HUES6 (cell line): ENCODE results near the gene OR1I1.

Experiments
- H3K27ac ChIP-seq: 2 replicates; pipeline ENCODE4 v1.7.0; 2013; ENCODE audit warnings: low read depth, mild to moderate bottlenecking, low read length, inconsistent platforms
- H3K27me3 ChIP-seq: 2 replicates; pipeline ENCODE4 v1.6.1; 2013; ENCODE audit warnings: low read length; ENCODE audit not compliant: control insufficient read depth, insufficient read depth
- H3K36me3 ChIP-seq: 2 replicates; pipeline ENCODE4 v1.6.1; 2013; ENCODE audit warnings: low read length; ENCODE audit not compliant: control insufficient read depth, insufficient read depth
- H3K4me1 ChIP-seq: 2 replicates; pipeline ENCODE4 v1.6.1; 2013; ENCODE audit warnings: low read length; ENCODE audit not compliant: control insufficient read depth, insufficient read depth
- H3K4me3 ChIP-seq: 2 replicates; pipeline ENCODE4 v1.5.1; 2013; ENCODE audit warnings: low read depth, low read length
- H3K9ac ChIP-seq: one replicate; pipeline ENCODE4 v1.6.1; 2013; ENCODE audit warnings: mild to moderate bottlenecking, low read length
- H3K9me3 ChIP-seq: 2 replicates; pipeline ENCODE4 v1.6.1; 2013; ENCODE audit warnings: low read depth, low read length; ENCODE audit not compliant: control insufficient read depth, insufficient read depth

Gene OR1I1

DNA sequence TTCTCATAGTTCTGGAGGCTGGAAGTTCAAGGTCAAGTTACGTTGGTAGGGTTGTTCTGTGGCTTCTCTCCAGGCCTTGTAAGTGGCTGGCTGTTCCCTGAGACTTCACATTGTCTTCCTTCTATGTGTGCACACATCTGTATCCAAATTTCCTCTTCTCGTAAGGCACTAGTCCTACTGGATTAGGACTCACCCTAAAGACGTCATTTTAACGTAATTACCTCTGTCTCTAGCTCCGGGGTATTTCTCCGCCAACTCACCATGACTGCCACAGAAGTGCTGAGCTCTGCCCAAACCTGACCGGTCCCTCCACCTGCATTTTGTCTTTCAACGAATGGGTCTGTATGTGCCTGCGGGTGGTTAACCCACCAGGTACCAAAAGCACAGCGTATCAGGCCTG lies 16.4 kb downstream of the OR1I1 start:
- H3K4me1 ChIP-seq: no peaks in the 10 kb centered on the region
- H3K27ac ChIP-seq: no peak overlapping the region
- no peak overlapping the region for H3K9ac ChIP-seq
- no peaks in the 10 kb centered on the region for H3K36me3 ChIP-seq
- no peak overlapping the region for H3K4me3 ChIP-seq
- no peaks in the 10 kb centered on the region for H3K27me3 ChIP-seq
- peaks cover 2% of the 10 kb centered on the region; the same call in 1 of the 2 replicates for H3K9me3 ChIP-seq

DNA sequence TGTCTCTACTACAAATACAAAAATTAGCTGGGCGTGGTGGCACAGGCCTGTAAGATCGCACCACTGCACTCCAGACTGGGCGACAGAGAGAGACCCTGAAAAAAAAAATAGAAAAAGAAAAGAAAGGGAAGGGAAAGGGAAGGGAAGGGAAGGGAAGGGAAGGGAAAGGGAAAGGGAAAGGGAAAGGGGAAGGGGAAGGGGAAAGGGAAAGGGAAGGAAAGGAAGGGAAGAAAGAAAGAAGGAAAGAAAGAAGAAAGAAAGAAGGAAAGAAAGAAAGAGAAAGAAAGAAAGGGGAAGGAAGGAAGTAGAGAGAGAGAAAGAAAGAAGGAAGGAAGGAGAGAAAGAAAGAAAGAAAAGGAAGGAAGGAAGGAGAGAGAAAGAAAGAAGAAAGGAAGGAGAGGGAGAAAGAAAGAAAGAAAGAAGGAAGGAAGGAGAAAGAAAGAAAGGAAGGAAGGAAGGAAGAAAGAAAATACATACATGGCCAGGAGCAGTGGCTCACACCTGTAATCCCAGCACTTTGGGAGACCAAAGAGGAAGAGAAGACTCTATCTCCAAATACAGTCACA lies 17.1 kb downstream of the OR1I1 start:
- Histone ChIP-seq H3K4me3 (no peak overlapping the region), H3K36me3 (no peaks in the 10 kb centered on the region), H3K27me3 (no peaks in the 10 kb centered on the region), H3K27ac (no peak overlapping the region), H3K4me1 (no peaks in the 10 kb centered on the region), H3K9ac (no peak overlapping the region), H3K9me3 (peaks cover 7% of the 10 kb centered on the region; the same call in 1 of the 2 replicates)

DNA sequence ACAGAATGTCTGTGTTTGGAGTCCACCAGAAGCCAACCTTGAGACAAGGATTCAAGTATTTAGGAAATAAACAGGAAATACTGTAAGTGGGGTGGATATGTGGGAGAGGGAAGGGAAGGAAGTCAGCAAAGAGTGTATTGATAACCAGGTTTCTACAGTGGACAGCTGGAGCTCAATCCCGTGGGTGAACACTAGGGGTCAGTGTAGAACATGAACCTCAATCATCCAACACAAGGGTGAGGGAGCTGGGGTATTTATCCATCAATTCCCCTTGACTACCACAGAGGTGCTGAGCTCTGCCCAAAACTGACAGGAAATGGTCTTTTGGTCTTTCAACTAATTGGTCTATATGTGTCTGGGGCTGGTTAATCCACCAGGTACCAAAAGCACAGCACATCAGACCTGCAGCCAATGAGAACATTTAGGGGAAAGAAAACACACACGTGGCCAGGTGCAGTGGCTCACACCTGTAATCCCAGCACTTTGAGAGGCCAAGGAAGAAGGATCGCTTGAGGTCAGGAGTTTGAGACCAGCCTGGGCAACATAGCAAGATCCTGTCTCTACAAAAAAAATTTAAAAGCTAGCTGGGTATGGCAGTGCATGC lies 19.6 kb downstream of the OR1I1 start:
- Histone ChIP-seq H3K9me3 (peaks cover 15% of the 10 kb centered on the region), H3K9ac (no peak overlapping the region), H3K4me1 (no peaks in the 10 kb centered on the region), H3K27me3 (no peaks in the 10 kb centered on the region), H3K4me3 (no peak overlapping the region), H3K27ac (no peak overlapping the region), H3K36me3 (no peaks in the 10 kb centered on the region)

DNA sequence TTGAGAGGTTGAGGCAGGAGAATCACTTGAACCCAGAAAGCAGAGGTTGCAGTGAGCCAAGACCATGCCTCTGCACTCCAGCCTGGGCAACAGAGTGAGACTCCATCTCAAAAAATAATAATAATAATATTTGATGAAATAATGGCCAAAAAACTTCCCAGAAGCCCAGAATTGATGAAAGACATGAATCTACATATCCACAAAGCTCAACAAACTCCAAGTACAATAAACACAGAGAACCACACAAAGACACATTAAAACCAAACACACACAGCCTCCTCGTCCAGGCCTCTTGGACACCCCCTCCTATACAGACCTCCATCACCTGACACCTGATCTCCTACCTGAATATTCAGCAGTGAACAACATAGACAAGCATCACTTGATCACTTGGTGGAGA lies 22.0 kb downstream of the OR1I1 start:
- no peak overlapping the region for H3K27ac ChIP-seq
- no peak overlapping the region for H3K9ac ChIP-seq
- H3K4me3 ChIP-seq: no peak overlapping the region
- no peaks in the 10 kb centered on the region for H3K36me3 ChIP-seq
- peaks cover 15% of the 10 kb centered on the region for H3K9me3 ChIP-seq
- no peaks in the 10 kb centered on the region for H3K27me3 ChIP-seq
- H3K4me1 ChIP-seq: peaks cover 8% of the 10 kb centered on the region

DNA sequence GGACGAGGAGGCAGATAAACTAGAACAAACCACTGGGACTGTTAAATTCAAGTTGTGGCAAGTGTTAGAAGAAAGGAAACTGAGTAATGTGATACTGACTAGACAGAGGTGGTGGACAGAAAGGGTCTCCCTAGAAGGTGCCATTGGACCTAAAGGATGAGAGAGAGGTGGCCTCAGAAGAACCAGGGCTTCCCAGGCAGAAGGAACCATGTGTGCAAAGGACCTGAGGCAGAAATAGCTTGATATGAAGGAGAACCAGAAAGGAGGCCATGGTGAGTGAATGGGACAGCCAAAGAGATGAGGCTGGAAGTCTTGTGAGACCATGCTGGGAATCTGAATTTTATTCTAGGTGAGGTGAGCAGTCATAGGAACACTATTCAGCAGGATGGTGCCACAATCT lies 22.4 kb downstream of the OR1I1 start:
- Histone ChIP-seq H3K36me3 (no peaks in the 10 kb centered on the region; the same call in none of the 2 replicates), H3K9ac (no peak overlapping the region), H3K4me3 (no peak overlapping the region), H3K4me1 (peaks cover 8% of the 10 kb centered on the region), H3K27me3 (no peaks in the 10 kb centered on the region), H3K9me3 (peaks cover 15% of the 10 kb centered on the region), H3K27ac (no peak overlapping the region)

DNA sequence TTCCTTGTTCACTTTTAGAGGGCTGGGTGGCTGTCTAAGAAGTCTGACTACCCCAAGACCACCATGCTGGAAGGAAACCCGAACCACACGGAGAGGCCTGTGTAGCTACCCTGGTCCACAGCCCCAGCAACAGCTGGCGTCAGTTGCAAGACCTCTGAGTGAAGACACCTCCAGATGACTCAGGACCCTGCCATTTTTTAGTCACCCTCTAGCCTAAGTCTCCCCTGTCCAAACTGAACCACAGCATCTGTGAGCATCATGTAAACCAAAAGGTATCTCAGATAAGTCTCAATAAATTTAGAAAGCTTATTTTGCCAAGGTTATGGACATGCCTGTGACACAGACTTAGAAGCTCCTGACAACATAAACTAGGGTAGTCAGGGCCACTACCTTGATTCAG lies 23.0 kb downstream of the OR1I1 start:
- H3K4me3 ChIP-seq: no peak overlapping the region
- peaks cover 2% of the 10 kb centered on the region for H3K36me3 ChIP-seq
- H3K9me3 ChIP-seq: peaks cover 15% of the 10 kb centered on the region
- H3K9ac ChIP-seq: no peak overlapping the region
- H3K27ac ChIP-seq: no peak overlapping the region
- H3K27me3 ChIP-seq: no peaks in the 10 kb centered on the region
- H3K4me1 ChIP-seq: peaks cover 8% of the 10 kb centered on the region

DNA sequence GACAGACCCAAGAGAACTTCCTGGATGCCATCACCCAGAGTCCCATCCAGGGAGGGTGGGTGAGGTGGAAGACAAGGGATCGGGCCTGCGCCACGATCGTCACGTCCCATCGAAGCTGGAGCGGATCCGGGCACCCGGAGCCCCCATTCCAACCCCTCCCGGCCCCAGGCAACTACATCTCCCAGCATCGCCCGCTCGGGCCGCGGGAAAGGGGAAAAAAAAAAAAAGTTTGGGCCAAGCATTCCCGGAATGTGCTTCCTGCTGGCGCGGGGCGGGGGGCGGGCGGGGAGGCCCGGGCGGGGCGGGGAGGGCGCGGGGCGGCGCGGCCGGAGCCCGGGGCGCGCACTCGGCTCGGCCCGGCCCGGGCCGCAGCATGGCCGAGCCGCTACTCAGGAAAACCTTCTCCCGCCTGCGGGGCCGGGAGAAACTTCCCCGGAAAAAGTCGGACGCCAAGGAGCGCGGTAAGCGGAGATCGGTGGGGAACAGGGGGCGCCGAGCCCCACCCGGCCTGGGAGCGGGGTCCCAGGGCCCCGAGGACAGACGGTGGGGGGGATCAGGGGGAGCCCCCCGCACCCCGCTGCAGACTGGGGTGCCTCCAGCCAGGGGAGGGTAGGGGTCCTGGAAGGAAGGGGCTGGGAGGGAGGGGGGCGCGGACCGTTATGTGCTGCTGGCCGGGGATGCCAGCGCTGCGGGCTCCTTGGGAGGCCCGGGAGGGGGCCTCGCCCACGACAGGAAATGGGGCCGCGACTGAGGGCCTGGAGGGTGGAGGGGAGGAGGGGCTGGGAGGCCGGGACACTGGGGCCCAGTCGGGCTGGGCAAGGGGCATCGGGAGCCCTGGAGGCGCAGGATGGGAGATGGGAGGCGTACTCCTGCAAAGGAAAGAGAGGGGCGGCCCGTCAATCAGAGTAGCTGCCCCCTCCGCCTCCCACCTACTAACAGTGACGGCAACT lies 25.3 kb downstream of the OR1I1 start, which contains the start of gene SYDE1:
TSS of gene SYDE1 (plus strand) at position 341 of the 950 bp plus-strand sequence. CDS start at position 374, 33 bp downstream.
- H3K27me3 ChIP-seq: no peaks in the 10 kb centered on the region
- peak within 1 kb of the TSS; percentile 74 for H3K4me3 ChIP-seq
- peak within 1 kb of the TSS; percentile 92 for H3K9ac ChIP-seq
- peaks cover 8% of the 10 kb centered on the region for H3K4me1 ChIP-seq
- H3K9me3 ChIP-seq: peaks cover 15% of the 10 kb centered on the region
- peaks cover 25% of the 10 kb centered on the region for H3K36me3 ChIP-seq
- peak within 1 kb of the TSS; percentile 92; the same call in 1 of the 2 replicates for H3K27ac ChIP-seq

DNA sequence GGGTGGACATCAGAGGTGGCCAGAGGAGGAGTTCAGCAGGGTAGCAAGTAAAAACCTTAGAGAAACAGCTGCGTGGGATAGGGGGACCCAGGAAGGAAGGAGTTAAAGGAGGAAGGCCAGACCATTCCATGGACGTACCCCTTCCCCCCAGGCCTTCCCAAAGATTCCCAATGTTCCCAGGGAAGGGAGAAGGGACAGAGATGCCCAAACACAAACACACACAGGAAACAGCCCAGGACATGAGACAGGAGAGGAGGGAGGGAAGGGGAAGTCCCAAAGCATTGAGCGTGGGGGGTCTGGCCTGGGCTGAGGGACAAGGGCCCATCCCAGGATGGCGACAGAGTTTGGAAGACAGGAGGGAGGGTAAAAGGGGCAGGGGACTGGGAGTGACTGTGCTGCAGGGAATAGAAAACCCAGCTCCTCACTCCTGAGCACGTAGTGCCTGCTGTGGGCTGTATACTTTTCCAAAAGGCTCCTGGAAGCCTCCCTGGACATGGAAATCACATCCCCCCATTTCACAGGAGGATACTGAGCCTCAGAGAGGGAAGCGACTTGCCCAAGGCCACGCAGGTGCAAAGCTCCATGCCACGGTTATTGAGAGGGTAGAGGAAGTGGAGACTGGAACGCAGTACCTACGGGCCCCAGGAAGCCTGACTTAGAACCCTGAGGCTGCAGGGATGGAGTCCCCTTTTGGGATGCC lies 26.3 kb downstream of the OR1I1 start:
- no peak overlapping the region; the same call in 1 of the 2 replicates for H3K27ac ChIP-seq
- H3K4me3 ChIP-seq: peak overlapping the region; percentile 74
- H3K9ac ChIP-seq: peak overlapping the region; percentile 65

DNA sequence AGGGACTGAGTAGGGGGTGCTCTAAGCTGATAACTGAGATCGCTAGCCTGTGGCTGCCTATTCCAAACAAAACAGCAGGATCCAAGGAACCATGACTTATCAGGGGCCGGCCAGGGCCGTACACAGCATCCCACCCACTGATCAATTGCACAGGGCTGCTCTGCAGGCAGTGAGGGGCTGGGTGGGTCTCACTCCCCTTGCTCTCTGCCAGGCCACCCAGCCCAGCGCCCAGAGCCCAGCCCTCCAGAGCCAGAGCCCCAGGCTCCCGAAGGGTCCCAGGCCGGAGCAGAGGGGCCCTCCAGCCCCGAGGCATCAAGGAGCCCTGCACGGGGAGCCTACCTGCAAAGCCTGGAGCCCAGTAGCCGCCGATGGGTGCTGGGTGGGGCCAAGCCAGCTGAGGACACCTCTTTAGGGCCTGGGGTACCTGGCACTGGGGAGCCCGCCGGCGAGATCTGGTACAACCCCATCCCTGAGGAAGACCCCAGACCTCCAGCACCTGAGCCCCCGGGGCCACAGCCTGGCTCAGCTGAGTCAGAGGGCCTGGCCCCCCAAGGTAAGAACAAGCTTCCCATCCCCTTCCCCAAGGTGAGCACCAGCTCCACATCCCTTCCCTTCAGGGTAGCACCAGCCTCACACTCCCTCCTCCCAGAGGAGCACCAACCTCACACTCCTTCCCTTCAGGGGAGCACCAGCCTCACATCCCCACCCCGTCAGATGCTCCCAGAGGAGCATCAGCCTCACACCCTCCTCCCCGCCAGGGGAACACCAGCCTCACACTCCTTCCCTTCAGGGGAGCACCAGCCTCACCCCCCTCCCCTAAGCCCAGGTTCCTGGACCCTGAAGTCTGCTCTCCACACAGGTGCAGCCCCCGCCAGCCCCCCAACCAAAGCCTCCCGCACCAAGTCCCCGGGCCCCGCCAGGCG lies 27.1 kb downstream of the OR1I1 start:
- peaks cover 42% of the 10 kb centered on the region for H3K36me3 ChIP-seq
- no peak overlapping the region for H3K9ac ChIP-seq
- peaks cover 8% of the 10 kb centered on the region for H3K4me1 ChIP-seq
- H3K27ac ChIP-seq: no peak overlapping the region
- no peak overlapping the region for H3K4me3 ChIP-seq
- no peaks in the 10 kb centered on the region for H3K27me3 ChIP-seq
- H3K9me3 ChIP-seq: peaks cover 8% of the 10 kb centered on the region

More for the DNA sequence above, 26.3 kb downstream of the OR1I1 start:
- peaks cover 34% of the 10 kb centered on the region for H3K36me3 ChIP-seq
- H3K27me3 ChIP-seq: no peaks in the 10 kb centered on the region
- peaks cover 8% of the 10 kb centered on the region for H3K4me1 ChIP-seq
- peaks cover 15% of the 10 kb centered on the region for H3K9me3 ChIP-seq
